ENCODE data around the gene HSFX2. TPM values are rescaled to one million over a fixed set of nuclear protein-coding genes. Genes with fewer than 3 reads are reported as not detected.

HSFX2 gene
- total and polyA plus RNA-seq, 2 of the 13 experiments (the other 11 are each of a cell fraction or from before 2014, with no cell fraction given), result 0.13 TPM; not detected in 1

DNA sequence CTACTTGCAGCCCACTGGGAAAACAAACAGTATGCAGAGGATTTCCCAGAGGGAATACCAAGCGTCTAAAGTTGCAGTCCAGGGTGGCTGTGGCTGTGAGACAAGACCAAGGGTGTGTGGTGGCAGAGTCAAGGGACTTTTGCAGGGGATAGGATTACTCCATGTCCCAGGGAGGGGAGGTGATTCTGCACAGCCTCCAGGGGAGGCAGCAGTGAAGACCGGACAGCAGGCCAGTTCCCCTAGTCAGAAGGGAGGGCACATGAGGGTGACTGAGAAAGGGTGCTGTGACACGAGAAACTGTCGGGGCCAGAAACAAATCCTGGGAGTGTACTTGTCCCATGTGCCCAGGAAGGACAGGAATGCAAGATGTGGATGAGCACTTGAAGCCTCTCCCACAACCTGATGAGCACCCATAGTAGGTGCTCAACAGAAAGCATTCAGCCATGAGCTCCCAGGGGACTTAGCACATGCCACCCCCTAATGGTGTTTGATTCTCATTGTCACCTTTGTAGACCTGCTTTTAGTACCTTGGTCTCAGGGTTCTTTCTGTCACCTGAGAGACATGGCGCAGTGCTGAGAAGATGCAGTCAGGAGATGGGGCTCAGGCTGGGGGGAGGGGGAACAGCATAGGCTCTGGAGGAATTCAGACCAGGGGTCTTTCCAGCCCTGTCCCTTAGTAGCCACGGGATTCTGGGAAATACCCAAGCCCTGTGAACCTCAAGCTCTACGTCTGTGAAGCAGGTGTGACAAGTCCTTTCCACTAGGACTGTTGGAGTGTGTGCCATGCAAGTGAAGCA is 27.3 kb downstream of the HSFX2 start:
- no TSS peak for BruUV-seq (replicated peaks)
- ChIA-PET CTCF (ENCODE audit: low intra/inter-chr PET ratio, low total read pairs) (no interaction called here), POLR2A (no interaction called here)
- DNase-seq (ENCODE audit: low spot score) (no peak), FAIRE-seq (no peak), ATAC-seq (no peak)
- Histone ChIP-seq H3K9ac (ENCODE audit: insufficient read depth, low read depth, low read length) (no peak overlapping the region), H3K79me2 (ENCODE audit: insufficient read depth, low read length) (no peaks in the 10 kb centered on the region), H2AFZ (ENCODE audit: low read length) (no peak overlapping the region), H3K36me3 (replicated peaks in 1 of 2; ENCODE audit: control insufficient read depth in 1 of 2, insufficient read depth in 2 of 2, low read length in 2 of 2) (no peaks in the 10 kb centered on the region), H3K4me2 (ENCODE audit: low read depth, low read length) (no peak overlapping the region), H3K4me1 (ENCODE audit: insufficient read depth, low read length) (no peaks in the 10 kb centered on the region), H3K9me3 (ENCODE audit: low read length) (no peaks in the 10 kb centered on the region), H4K20me1 (ENCODE audit: insufficient read depth, low read length) (no peaks in the 10 kb centered on the region), H3K27me3 (ENCODE audit: control insufficient read depth in 1 of 2, insufficient read depth in 2 of 2, low read length in 2 of 2) (no peaks in the 10 kb centered on the region), H3K4me3 (replicated peaks in 1 of 3; ENCODE audit: insufficient read depth in 1 of 3, low read depth in 2 of 3, low read length in 3 of 3) (no peak overlapping the region), H3K27ac (ENCODE audit: extremely low read length, insufficient read depth, low read length) (no peak overlapping the region)
- TF ChIP-seq ZNF629 (CRISPR knock-in tag; conservative IDR thresholded peaks at IDR 0.05), result no peak
- TF ChIP-seq, protein P1, sequence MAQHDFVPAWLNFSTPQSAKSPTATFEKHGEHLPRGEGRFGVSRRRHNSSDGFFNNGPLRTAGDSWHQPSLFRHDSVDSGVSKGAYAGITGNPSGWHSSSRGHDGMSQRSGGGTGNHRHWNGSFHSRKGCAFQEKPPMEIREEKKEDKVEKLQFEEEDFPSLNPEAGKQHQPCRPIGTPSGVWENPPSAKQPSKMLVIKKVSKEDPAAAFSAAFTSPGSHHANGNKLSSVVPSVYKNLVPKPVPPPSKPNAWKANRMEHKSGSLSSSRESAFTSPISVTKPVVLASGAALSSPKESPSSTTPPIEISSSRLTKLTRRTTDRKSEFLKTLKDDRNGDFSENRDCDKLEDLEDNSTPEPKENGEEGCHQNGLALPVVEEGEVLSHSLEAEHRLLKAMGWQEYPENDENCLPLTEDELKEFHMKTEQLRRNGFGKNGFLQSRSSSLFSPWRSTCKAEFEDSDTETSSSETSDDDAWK (CRISPR knock-in tag; IDR thresholded peaks at IDR 0.05), result no peak
- no peak for TF ChIP-seq ZSCAN9 (CRISPR knock-in tag; IDR thresholded peaks at IDR 0.05; ENCODE audit: borderline replicate concordance)
- no peak for TF ChIP-seq GFI1 (CRISPR knock-in tag; IDR thresholded peaks at IDR 0.05; ENCODE audit: borderline replicate concordance)
- TF ChIP-seq SP1 (IDR thresholded peaks at IDR 0.05), result no peak
- no peak for TF ChIP-seq SP1 (CRISPR knock-in tag; IDR thresholded peaks at IDR 0.05)
- TF ChIP-seq, protein P2, sequence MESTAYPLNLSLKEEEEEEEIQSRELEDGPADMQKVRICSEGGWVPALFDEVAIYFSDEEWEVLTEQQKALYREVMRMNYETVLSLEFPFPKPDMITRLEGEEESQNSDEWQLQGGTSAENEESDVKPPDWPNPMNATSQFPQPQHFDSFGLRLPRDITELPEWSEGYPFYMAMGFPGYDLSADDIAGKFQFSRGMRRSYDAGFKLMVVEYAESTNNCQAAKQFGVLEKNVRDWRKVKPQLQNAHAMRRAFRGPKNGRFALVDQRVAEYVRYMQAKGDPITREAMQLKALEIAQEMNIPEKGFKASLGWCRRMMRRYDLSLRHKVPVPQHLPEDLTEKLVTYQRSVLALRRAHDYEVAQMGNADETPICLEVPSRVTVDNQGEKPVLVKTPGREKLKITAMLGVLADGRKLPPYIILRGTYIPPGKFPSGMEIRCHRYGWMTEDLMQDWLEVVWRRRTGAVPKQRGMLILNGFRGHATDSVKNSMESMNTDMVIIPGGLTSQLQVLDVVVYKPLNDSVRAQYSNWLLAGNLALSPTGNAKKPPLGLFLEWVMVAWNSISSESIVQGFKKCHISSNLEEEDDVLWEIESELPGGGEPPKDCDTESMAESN (CRISPR knock-in tag; conservative IDR thresholded peaks at IDR 0.05), result no peak
- no peak for TF ChIP-seq SNAPC2 (CRISPR knock-in tag; IDR thresholded peaks at IDR 0.05)
- TF ChIP-seq SMAD1 (CRISPR knock-in tag; IDR thresholded peaks at IDR 0.05; ENCODE audit: borderline replicate concordance, low read depth), result no peak
- TF ChIP-seq, protein P3, sequence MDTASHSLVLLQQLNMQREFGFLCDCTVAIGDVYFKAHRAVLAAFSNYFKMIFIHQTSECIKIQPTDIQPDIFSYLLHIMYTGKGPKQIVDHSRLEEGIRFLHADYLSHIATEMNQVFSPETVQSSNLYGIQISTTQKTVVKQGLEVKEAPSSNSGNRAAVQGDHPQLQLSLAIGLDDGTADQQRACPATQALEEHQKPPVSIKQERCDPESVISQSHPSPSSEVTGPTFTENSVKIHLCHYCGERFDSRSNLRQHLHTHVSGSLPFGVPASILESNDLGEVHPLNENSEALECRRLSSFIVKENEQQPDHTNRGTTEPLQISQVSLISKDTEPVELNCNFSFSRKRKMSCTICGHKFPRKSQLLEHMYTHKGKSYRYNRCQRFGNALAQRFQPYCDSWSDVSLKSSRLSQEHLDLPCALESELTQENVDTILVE (CRISPR knock-in tag; IDR thresholded peaks at IDR 0.05), result no peak
- TF ChIP-seq KLF13 (CRISPR knock-in tag; IDR thresholded peaks at IDR 0.05), result no peak
- no peak for TF ChIP-seq MZF1 (CRISPR knock-in tag; IDR thresholded peaks at IDR 0.05; ENCODE audit: borderline replicate concordance)
- TF ChIP-seq, protein P4, sequence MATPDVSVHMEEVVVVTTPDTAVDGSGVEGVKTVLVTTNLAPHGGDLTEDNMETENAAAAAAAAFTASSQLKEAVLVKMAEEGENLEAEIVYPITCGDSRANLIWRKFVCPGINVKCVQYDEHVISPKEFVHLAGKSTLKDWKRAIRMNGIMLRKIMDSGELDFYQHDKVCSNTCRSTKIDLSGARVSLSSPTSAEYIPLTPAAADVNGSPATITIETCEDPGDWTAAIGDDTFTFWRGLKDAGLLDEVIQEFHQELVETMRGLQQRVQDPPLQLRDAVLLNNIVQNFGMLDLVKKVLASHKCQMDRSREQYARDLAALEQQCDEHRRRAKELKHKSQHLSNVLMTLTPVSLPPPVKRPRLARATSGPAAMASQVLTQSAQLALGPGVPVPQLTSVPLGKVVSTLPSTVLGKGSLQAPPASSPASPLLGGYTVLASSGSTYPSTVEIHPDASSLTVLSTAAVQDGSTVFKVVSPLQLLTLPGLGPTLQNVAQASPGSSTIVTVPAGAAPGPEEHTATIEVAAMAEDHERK (CRISPR knock-in tag; IDR thresholded peaks at IDR 0.05; ENCODE audit: low read depth), result no peak
- no peak for TF ChIP-seq ZNF543 (CRISPR knock-in tag; IDR thresholded peaks at IDR 0.05)
- no peak for TF ChIP-seq HNRNPH1 (optimal IDR thresholded peaks at IDR 0.05; ENCODE audit: low read depth, low read length)
- TF ChIP-seq, protein P5, sequence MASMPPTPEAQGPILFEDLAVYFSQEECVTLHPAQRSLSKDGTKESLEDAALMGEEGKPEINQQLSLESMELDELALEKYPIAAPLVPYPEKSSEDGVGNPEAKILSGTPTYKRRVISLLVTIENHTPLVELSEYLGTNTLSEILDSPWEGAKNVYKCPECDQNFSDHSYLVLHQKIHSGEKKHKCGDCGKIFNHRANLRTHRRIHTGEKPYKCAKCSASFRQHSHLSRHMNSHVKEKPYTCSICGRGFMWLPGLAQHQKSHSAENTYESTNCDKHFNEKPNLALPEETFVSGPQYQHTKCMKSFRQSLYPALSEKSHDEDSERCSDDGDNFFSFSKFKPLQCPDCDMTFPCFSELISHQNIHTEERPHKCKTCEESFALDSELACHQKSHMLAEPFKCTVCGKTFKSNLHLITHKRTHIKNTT (CRISPR knock-in tag; IDR thresholded peaks at IDR 0.05), result no peak
- no peak for TF ChIP-seq RARG (CRISPR knock-in tag; IDR thresholded peaks at IDR 0.05; ENCODE audit: low read depth)
- 23% methylated on average over 5 of the region's 7 CpGs for WGBS (ENCODE audit: low lambda C conversion rate)
- intact Hi-C loops (cut with micrococcal nuclease; ENCODE audit: unreplicated experiment), result no loop called here
- in situ Hi-C loops (cut with HindIII; ENCODE audit: extremely low pct_ligation_motif_present, low pct_unique_long_range_greater_than_20kb), result no loop called here
